K562 (cell line): ENCODE data around the gene NDRG3. TPM values are rescaled to one million over a fixed set of nuclear protein-coding genes. Genes with fewer than 3 reads are reported as not detected.
A peak's percentile ranks its signal among the peaks of the same experiment; 100 is the strongest.

Experiments used
- CBX1 ChIP-seq: sonication (generic); IDR thresholded peaks from 2 replicates; pipeline ENCODE4 v1.6.1; 2016; ENCODE audit warnings: antibody characterized with exemption, low read depth, mild to moderate bottlenecking
- CEBPG ChIP-seq, 3 experiments: fragments of 200-800 bp in 1 of 3; sonication (Bioruptor generic) in 1 of 3; sonication (generic) in 1 of 3; formaldehyde crosslinking in 1 of 3; IDR thresholded peaks in 2 of 3; conservative IDR thresholded peaks in 1 of 3; 2 replicates each; pipeline versions ENCODE4 v1.6.1 to v1.8.0; 2016 to 2022; ENCODE audit warnings: missing compliant biosample characterization in 2 of 3, missing genetic modification characterization in 2 of 3, mild to moderate bottlenecking in 1 of 3, missing genetic modification reagents in 1 of 3
- CREB5 ChIP-seq: fragments of 250-450 bp; sonication (Bioruptor Pico); IDR thresholded peaks from 2 replicates; pipeline ENCODE4 v1.5.0; 2020; ENCODE audit warnings: mild to moderate bottlenecking
- CTCF ChIP-seq, 3 experiments: IDR thresholded peaks in 2 of 3; conservative IDR thresholded peaks in 1 of 3; 2 replicates each; pipeline ENCODE4 v1.5.1; 2011 to 2012; ENCODE audit warnings: low read length in 3 of 3, mild to moderate bottlenecking in 3 of 3, control low read depth in 2 of 3, improper control_type of control experiment in 1 of 3, inconsistent platforms in 1 of 3, low read depth in 1 of 3, mixed read lengths in 1 of 3, moderate library complexity in 1 of 3; ENCODE audit not compliant: insufficient read depth in 2 of 3
- DIDO1 ChIP-seq: fragments of 450-650 bp; IDR thresholded peaks from 2 replicates; pipeline ENCODE4 v1.6.1; 2016; ENCODE audit warnings: low read depth, missing biosample characterization, missing genetic modification characterization
- FIP1L1 ChIP-seq: fragments of 200-400 bp; formaldehyde crosslinking; IDR thresholded peaks from 2 replicates; pipeline ENCODE4 v1.6.1; 2018; ENCODE audit warnings: mild to moderate bottlenecking, low read depth, low read length; ENCODE audit not compliant: poor library complexity, severe bottlenecking
- KDM1A ChIP-seq, 2 experiments: fragments of 450-650 bp; IDR thresholded peaks; 2 replicates each; pipeline ENCODE4 v1.6.1; 2016; ENCODE audit warnings: mild to moderate bottlenecking in 2 of 2
- MTA2 ChIP-seq: fragments of 450-650 bp; IDR thresholded peaks from 2 replicates; pipeline ENCODE4 v1.6.1; 2016; ENCODE audit warnings: low read depth
- NFE2 ChIP-seq: IDR thresholded peaks from 2 replicates; pipeline ENCODE4 v1.6.1; 2014; ENCODE audit warnings: antibody characterized with exemption, low read depth
- PKNOX1 ChIP-seq: fragments of 450-650 bp; IDR thresholded peaks from 2 replicates; pipeline ENCODE4 v1.6.1; 2016
- RBBP5 ChIP-seq: fragments of 200-600 bp; sonication (generic); IDR thresholded peaks from 2 replicates; pipeline ENCODE4 v1.6.1; 2012; ENCODE audit warnings: borderline replicate concordance, mild to moderate bottlenecking, low read length, control low read depth, inconsistent platforms; ENCODE audit not compliant: insufficient read depth, poor library complexity, severe bottlenecking
- TAF1 ChIP-seq: IDR thresholded peaks from 2 replicates; pipeline ENCODE4 v1.6.1; 2011; ENCODE audit warnings: mild to moderate bottlenecking, low read length, moderate library complexity; ENCODE audit not compliant: insufficient read depth, control insufficient read depth, severe bottlenecking; ENCODE audit errors: extremely low read depth
- TEAD4 ChIP-seq, 2 experiments: sonication (generic) in 1 of 2; formaldehyde crosslinking in 1 of 2; IDR thresholded peaks; 2 replicates each; pipeline versions ENCODE4 v1.6.1 to v1.8.0; 2012 to 2022; ENCODE audit warnings: borderline replicate concordance in 1 of 2, inconsistent platforms in 1 of 2, low read length in 1 of 2, mild to moderate bottlenecking in 1 of 2, missing genetic modification reagents in 1 of 2
- TFAM ChIP-seq: fragments of 250-450 bp; sonication (Bioruptor Pico); conservative IDR thresholded peaks from 2 replicates; pipeline ENCODE4 v1.5.0; 2021; ENCODE audit warnings: mild to moderate bottlenecking, moderate library complexity
- WHSC1 ChIP-seq: IDR thresholded peaks from one replicate; pipeline ENCODE4 v1.6.1; 2012; ENCODE audit warnings: low read length, control low read depth, inconsistent platforms
- XRCC3 ChIP-seq: fragments of 450-650 bp; IDR thresholded peaks from 2 replicates; pipeline ENCODE4 v1.6.1; 2017; ENCODE audit warnings: mild to moderate bottlenecking, moderate library complexity
- ZNF449 ChIP-seq: fragments of 250-450 bp; sonication (Bioruptor Pico); IDR thresholded peaks from 2 replicates; pipeline ENCODE4 v1.8.0; 2022; ENCODE audit warnings: moderate library complexity, mild to moderate bottlenecking, inconsistent platforms
- ZNF512 ChIP-seq: IDR thresholded peaks from 2 replicates; pipeline ENCODE4 v1.6.1; 2016; ENCODE audit warnings: missing genetic modification characterization, missing compliant biosample characterization
- polyA plus RNA-seq, 8 experiments: library from polyadenylated mRNA; depleted of rRNA in 4 of 8; stranded (reverse) in 5 of 8; unstranded in 3 of 8; fragments of >200 nt; fragmentation: Nextera tagmentation in 2 of 8; fragmentation: Illumina TruSeq in 1 of 8; extraction: Ambion mirVana in 2 of 8; extraction: Trizol in 1 of 8; gene quantifications; 2 replicates each; pipeline versions ENCODE4 v1.2.1 to v1.2.3, GENCODE V29; 2011 to 2014; ENCODE audit warnings: inconsistent platforms in 1 of 8, missing spikeins in 1 of 8
- total RNA-seq, 7 experiments: library from RNA; depleted of rRNA in 6 of 7; stranded (reverse); fragments of >200 nt in 6 of 7; fragmentation: Illumina TruSeq in 2 of 7; extraction: Trizol in 2 of 7; gene quantifications; 2 replicates each; pipeline versions ENCODE4 v1.2.1 to v1.2.3, GENCODE V29; 2011 to 2021; ENCODE audit warnings: low replicate concordance in 1 of 7

NDRG3 gene
- total and polyA plus RNA-seq, 9 of the 15 experiments (the other 6 are each of a cell fraction or from before 2014, with no cell fraction given) = 14.6 to 39.4 (median 24.4) TPM

GRCh38 chr20:36773597-36774390 is 27.9 kb upstream of the NDRG3 start, which contains the start of gene DSN1 (continued):
- TF ChIP-seq ZNF449 (CRISPR knock-in tag) = no peak
- no peak for TF ChIP-seq WHSC1
- peak; percentile 46 for TF ChIP-seq PKNOX1
- TF ChIP-seq RBBP5 = peak; percentile 77
- no peak for TF ChIP-seq TEAD4 (IDR thresholded peaks at IDR 0.05; ENCODE audit: low read length)
- TF ChIP-seq TEAD4 (CRISPR knock-in tag; IDR thresholded peaks at IDR 0.05; ENCODE audit: borderline replicate concordance) = no peak
- peak; percentile 62; the same call in 1 of the 2 replicates for TF ChIP-seq CBX1
- no peak for TF ChIP-seq FIP1L1
- TF ChIP-seq XRCC3 = no peak
- no peak for TF ChIP-seq KDM1A (IDR thresholded peaks at IDR 0.05)
- no peak; a peak in 2 of 6 replicates for TF ChIP-seq CTCF (IDR thresholded peaks at IDR 0.05 in 2 of 3, conservative IDR thresholded peaks at IDR 0.05 in 1 of 3; ENCODE audit: insufficient read depth in 2 of 3, low read depth in 1 of 3, low read length in 3 of 3)
- no peak for TF ChIP-seq DIDO1 (tag)
- no peak for TF ChIP-seq NFE2
- TF ChIP-seq MTA2 = no peak
- TF ChIP-seq CEBPG (CRISPR knock-in tag; IDR thresholded peaks at IDR 0.05) = no peak
- TF ChIP-seq CEBPG (tag; conservative IDR thresholded peaks at IDR 0.05 in 1 of 2, IDR thresholded peaks at IDR 0.05 in 1 of 2) = no peak
- no peak for TF ChIP-seq ZNF512 (tag)
- peak; percentile 68 for TF ChIP-seq TAF1
- no peak for TF ChIP-seq CREB5 (CRISPR knock-in tag)
- TF ChIP-seq TFAM = no peak
